Measurements from ENCODE around the gene RRAD. TPM values are rescaled to one million over a fixed set of nuclear protein-coding genes. Genes with fewer than 3 reads are reported as not detected.

RRAD gene
- polyA plus RNA-seq, 2 of the 4 experiments (the other 2 are of a cell fraction) = 0.75 to 2.2 TPM

DNA sequence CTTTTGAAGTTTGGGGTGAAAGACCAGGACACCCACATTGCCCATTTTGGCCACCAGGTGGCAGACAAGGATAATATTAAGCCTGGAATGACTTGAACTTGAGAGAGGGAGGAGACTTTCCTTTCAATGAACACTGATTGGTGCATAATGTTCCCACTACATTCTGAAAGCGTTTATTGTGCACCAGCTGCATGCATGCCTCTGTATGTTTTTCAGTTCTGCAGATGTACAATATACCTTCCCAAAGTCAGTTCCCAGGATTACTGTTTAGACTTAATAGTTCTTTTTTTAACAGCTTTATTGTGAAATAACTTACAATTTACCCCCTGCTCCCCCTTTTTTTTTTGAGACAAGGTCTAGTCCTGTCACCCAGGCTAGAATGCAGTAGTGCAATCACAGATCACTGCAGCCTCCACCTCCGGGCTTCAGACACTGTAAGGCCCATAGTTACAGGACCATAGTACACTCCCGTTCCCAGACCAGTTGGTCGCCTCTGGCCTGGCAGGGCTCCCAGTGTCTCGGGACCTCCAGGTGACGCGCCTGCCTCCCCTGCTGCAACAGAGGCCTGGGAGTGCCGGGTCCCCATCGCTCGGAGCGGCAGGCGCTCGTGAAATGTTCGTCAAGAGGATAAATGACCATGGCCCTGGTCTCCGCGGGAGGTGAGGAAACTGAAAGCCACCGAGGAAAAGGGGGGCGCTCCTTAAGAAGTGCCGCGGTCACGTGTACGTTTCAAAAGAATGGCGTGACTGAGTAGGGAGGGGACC is 22.1 kb upstream of the RRAD start:
- POLR2A ChIA-PET = no interaction called here

DNA sequence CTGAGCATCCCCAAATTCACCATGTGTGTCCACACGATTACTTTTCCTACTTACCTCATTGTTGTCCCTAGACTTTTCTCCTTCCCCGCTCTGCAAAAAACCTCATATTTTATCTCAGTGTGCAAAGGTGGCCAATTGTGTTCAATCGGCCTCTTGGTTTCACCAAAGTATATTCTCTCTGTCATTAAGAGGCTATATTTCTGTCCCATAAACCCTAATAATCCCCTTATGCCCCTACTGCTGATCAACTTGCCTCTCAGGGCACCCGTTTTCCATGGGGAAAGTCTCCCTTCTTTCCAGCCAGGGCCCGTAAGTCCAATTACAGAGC is 21.6 kb upstream of the RRAD start:
- Histone ChIP-seq H3K9me3 (peaks cover 8% of the 10 kb centered on the region; the same call in 1 of the 3 replicates), H3K4me2 (no peak overlapping the region), H3K4me1 (0 out of 3 replicates have a peak, but pooled peaks cover 4% of the 10 kb centered on the region), H3K27ac (no peak overlapping the region), H3K4me3 (no peak overlapping the region)
- TF ChIP-seq RFX5 (IDR thresholded peaks at IDR 0.05) (no peak), MAZ (IDR thresholded peaks at IDR 0.05; ENCODE audit: borderline replicate concordance, low read depth, low read length) (no peak), RAD21 (conservative IDR thresholded peaks at IDR 0.05 in 1 of 2, IDR thresholded peaks at IDR 0.05 in 1 of 2) (no peak), FOSL2 (IDR thresholded peaks at IDR 0.05) (no peak), FOSL2 (CRISPR knock-in tag; IDR thresholded peaks at IDR 0.05) (no peak)
- TF ChIP-seq, protein P1, sequence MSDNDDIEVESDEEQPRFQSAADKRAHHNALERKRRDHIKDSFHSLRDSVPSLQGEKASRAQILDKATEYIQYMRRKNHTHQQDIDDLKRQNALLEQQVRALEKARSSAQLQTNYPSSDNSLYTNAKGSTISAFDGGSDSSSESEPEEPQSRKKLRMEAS (IDR thresholded peaks at IDR 0.05) = no peak
- TF ChIP-seq, protein P2, sequence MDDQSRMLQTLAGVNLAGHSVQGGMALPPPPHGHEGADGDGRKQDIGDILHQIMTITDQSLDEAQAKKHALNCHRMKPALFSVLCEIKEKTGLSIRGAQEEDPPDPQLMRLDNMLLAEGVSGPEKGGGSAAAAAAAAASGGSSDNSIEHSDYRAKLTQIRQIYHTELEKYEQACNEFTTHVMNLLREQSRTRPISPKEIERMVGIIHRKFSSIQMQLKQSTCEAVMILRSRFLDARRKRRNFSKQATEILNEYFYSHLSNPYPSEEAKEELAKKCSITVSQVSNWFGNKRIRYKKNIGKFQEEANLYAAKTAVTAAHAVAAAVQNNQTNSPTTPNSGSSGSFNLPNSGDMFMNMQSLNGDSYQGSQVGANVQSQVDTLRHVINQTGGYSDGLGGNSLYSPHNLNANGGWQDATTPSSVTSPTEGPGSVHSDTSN (IDR thresholded peaks at IDR 0.05) = no peak
- FAIRE-seq (no peak), ATAC-seq (no peak; a peak in 1 of 6 replicates), DNase-seq (ENCODE audit: low read depth in 1 of 2, low spot score in 1 of 2) (no peak)
- ChIA-PET CTCF (interaction anchor here (0.6 to 2.2 kb wide), 15 partner anchors 8 to 250 kb away, joined by 3 to 10 read pairs (median 3); partner anchors contain the start of gene RRAD), POLR2A (no interaction called here)
- 23% methylated on average over 5 of the region's 5 CpGs for WGBS (ENCODE audit: missing lambda C conversion rate)

More for the DNA sequence above, 22.1 kb upstream of the RRAD start:
- peak overlapping the region; percentile 75 for H3K4me2 ChIP-seq
- 0 out of 3 replicates have a peak, but pooled peaks cover 4% of the 10 kb centered on the region for H3K4me1 ChIP-seq
- peaks cover 8% of the 10 kb centered on the region; the same call in 1 of the 3 replicates for H3K9me3 ChIP-seq
- DNase-seq (ENCODE audit: low read depth in 1 of 2, low spot score in 1 of 2) = peak; percentile 83 to 94
- ATAC-seq = peak; percentile 82 to 93
- 20% methylated on average over 17 of the region's 23 CpGs for WGBS (ENCODE audit: missing lambda C conversion rate)
- peak overlapping the region; percentile 22; the same call in 2 of the 3 replicates for H3K4me3 ChIP-seq
- no peak for TF ChIP-seq FOSL2 (IDR thresholded peaks at IDR 0.05)
- no peak for TF ChIP-seq FOSL2 (CRISPR knock-in tag; IDR thresholded peaks at IDR 0.05)
- TF ChIP-seq EHF (CRISPR knock-in tag; IDR thresholded peaks at IDR 0.05) = no peak
- TF ChIP-seq HOXA7 (CRISPR knock-in tag; IDR thresholded peaks at IDR 0.05) = no peak
- no peak for TF ChIP-seq HOXB13 (CRISPR knock-in tag; IDR thresholded peaks at IDR 0.05; ENCODE audit: low read depth)
- no peak for TF ChIP-seq KDM5A (IDR thresholded peaks at IDR 0.05)
- no peak for TF ChIP-seq ZFP36 (IDR thresholded peaks at IDR 0.05; ENCODE audit: borderline replicate concordance, partially characterized antibody)
- no peak for TF ChIP-seq ZC3H11A (IDR thresholded peaks at IDR 0.05)
- 0 out of 4 replicates have a peak, but pooled peaks of 1 of the 2 experiments have one; percentile 24 for TF ChIP-seq CEBPB (IDR thresholded peaks at IDR 0.05)
- no peak for TF ChIP-seq EHMT2 (IDR thresholded peaks at IDR 0.05; ENCODE audit: low read depth)
- TF ChIP-seq, protein P3, sequence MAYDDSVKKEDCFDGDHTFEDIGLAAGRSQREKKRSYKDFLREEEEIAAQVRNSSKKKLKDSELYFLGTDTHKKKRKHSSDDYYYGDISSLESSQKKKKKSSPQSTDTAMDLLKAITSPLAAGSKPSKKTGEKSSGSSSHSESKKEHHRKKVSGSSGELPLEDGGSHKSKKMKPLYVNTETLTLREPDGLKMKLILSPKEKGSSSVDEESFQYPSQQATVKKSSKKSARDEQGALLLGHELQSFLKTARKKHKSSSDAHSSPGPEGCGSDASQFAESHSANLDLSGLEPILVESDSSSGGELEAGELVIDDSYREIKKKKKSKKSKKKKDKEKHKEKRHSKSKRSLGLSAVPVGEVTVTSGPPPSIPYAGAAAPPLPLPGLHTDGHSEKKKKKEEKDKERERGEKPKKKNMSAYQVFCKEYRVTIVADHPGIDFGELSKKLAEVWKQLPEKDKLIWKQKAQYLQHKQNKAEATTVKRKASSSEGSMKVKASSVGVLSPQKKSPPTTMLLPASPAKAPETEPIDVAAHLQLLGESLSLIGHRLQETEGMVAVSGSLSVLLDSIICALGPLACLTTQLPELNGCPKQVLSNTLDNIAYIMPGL (CRISPR knock-in tag; IDR thresholded peaks at IDR 0.05; ENCODE audit: borderline replicate concordance) = no peak
- TF ChIP-seq, protein P1 (IDR thresholded peaks at IDR 0.05) = no peak
- TF ChIP-seq RCOR1 (IDR thresholded peaks at IDR 0.05; ENCODE audit: low read depth, low read length) = no peak
- TF ChIP-seq, protein P4, sequence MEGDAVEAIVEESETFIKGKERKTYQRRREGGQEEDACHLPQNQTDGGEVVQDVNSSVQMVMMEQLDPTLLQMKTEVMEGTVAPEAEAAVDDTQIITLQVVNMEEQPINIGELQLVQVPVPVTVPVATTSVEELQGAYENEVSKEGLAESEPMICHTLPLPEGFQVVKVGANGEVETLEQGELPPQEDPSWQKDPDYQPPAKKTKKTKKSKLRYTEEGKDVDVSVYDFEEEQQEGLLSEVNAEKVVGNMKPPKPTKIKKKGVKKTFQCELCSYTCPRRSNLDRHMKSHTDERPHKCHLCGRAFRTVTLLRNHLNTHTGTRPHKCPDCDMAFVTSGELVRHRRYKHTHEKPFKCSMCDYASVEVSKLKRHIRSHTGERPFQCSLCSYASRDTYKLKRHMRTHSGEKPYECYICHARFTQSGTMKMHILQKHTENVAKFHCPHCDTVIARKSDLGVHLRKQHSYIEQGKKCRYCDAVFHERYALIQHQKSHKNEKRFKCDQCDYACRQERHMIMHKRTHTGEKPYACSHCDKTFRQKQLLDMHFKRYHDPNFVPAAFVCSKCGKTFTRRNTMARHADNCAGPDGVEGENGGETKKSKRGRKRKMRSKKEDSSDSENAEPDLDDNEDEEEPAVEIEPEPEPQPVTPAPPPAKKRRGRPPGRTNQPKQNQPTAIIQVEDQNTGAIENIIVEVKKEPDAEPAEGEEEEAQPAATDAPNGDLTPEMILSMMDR (IDR thresholded peaks at IDR 0.05) = peak; percentile 81
- no peak for TF ChIP-seq NFE2L2 (conservative IDR thresholded peaks at IDR 0.05; ENCODE audit: low read length)
- no peak for TF ChIP-seq HOXB5 (CRISPR knock-in tag; IDR thresholded peaks at IDR 0.05)
- TF ChIP-seq RARB (CRISPR knock-in tag; IDR thresholded peaks at IDR 0.05) = no peak
- TF ChIP-seq, protein P5, sequence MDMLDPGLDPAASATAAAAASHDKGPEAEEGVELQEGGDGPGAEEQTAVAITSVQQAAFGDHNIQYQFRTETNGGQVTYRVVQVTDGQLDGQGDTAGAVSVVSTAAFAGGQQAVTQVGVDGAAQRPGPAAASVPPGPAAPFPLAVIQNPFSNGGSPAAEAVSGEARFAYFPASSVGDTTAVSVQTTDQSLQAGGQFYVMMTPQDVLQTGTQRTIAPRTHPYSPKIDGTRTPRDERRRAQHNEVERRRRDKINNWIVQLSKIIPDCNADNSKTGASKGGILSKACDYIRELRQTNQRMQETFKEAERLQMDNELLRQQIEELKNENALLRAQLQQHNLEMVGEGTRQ (IDR thresholded peaks at IDR 0.05) = no peak
- TF ChIP-seq TFCP2L1 (CRISPR knock-in tag; IDR thresholded peaks at IDR 0.05) = 0 out of 2 replicates have a peak, but pooled peaks have one; percentile 45
- TF ChIP-seq RAD21 (conservative IDR thresholded peaks at IDR 0.05 in 1 of 2, IDR thresholded peaks at IDR 0.05 in 1 of 2) = peak; percentile 68 to 79
- peak; percentile 51; the same call in 2 of the 3 replicates for TF ChIP-seq SMC3 (IDR thresholded peaks at IDR 0.05)
- 0 out of 6 replicates have a peak overlapping the region, but pooled peaks of 1 of the 2 experiments have one; percentile 21 for H3K27ac ChIP-seq
- CTCF ChIA-PET = interaction anchor here (0.6 to 2.2 kb wide), 18 partner anchors 8 to 250 kb away, joined by 3 to 10 read pairs (median 3); no protein-coding TSS in a partner anchor
- peak; percentile 78 for FAIRE-seq
